ENCODE results near the gene CRISPLD2. TPM values are rescaled to one million over a fixed set of nuclear protein-coding genes. Genes with fewer than 3 reads are reported as not detected.
A peak's percentile ranks its signal among the peaks of the same experiment; 100 is the strongest.

CRISPLD2 gene
- total and polyA plus RNA-seq, 9 of the 15 experiments (the other 6 are each of a cell fraction or from before 2014, with no cell fraction given), result 0.03 to 0.24 (median 0.04) TPM; not detected in 4

DNA sequence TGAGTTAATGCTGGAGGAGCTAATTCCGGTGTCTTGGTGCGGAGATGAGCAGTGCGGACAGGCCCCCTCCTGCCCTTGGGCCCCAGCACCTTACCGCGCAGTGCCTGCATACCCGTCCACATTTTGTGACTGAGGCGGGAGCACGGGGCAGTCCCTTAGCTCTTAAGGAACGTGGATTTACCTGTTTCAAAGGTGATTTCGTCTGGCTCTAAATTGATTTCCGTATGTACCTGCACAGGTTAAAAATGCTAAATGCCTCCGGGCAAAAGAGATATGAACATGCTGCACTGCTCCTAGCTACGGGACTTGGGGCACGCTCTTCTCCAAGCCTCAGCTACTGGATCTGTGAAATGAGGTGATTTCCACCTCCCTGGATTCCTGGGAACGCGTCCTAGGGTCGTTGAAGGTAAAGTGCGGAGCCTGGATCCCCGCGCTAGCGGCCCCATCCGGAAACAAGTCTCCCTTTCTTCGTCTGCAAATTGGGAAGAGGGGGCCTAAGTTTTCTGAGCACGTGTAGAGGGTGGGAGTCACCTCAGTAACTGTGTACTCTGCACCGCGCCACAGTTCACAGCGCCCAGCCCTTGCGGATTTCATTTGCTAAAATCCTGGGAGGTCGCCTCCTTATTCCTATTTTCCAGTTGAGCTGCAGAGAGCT, 669 bp upstream of the CRISPLD2 start:
- H3K36me3 ChIP-seq (ENCODE audit: control insufficient read depth, insufficient read depth, low read length), result no peaks in the 10 kb centered on the region
- intact Hi-C loops (cut with micrococcal nuclease), result no loop called here
- in situ Hi-C loops (cut with MboI), result no loop called here
- ChIA-PET CTCF (ENCODE audit: low intra/inter-chr PET ratio) (no interaction called here), POLR2A (interaction anchor here (0.6 to 1.3 kb wide), 5 partner anchors 10 to 256 kb away, joined by 3 to 5 read pairs (median 4); no protein-coding TSS in a partner anchor)
- FAIRE-seq, result no peak
- peaks cover 8 to 12% of the 10 kb centered on the region in 2 experiments; a peak in 2 of 5 replicates for H3K4me1 ChIP-seq (replicated peaks in 1 of 2; ENCODE audit: control insufficient read depth in 2 of 2, insufficient read depth in 2 of 2, low read length in 2 of 2)
- peaks cover 14% of the 10 kb centered on the region; the same call in 1 of the 2 replicates for H4K20me1 ChIP-seq (replicated peaks; ENCODE audit: control insufficient read depth, insufficient read depth, low read length)
- H3K4me3 ChIP-seq, result peak overlapping the region; percentile 24
- ATAC-seq, result peak; percentile 15; the same call in 2 of the 3 replicates
- H3K9ac ChIP-seq (ENCODE audit: insufficient read depth in 1 of 2, low read depth in 2 of 2, low read length in 2 of 2), result peak overlapping the region in 1 of 2 experiments; percentile 24; a peak in 1 of 4 replicates
- H3K79me2 ChIP-seq (ENCODE audit: control insufficient read depth, insufficient read depth, low read length), result no peaks in the 10 kb centered on the region
- 16% methylated on average over 29 of the region's 29 CpGs for WGBS (ENCODE audit: insufficient coverage, low coverage, missing lambda C conversion rate)
- H3K27me3 ChIP-seq (ENCODE audit: control insufficient read depth in 2 of 2, insufficient read depth in 2 of 2, low read length in 2 of 2), result peaks cover 52 to 83% of the 10 kb centered on the region in 2 experiments
- H3K27ac ChIP-seq (ENCODE audit: extremely low read depth, low read depth, low read length), result no peak overlapping the region
- H2AFZ ChIP-seq (ENCODE audit: low read depth, low read length), result peak overlapping the region; percentile 42
- H3K9me1 ChIP-seq (ENCODE audit: control insufficient read depth, insufficient read depth, low read length), result no peaks in the 10 kb centered on the region
- BruUV-seq (replicated peaks), result no TSS peak
- no peaks in the 10 kb centered on the region for H3K9me3 ChIP-seq (replicated peaks; ENCODE audit: control insufficient read depth, insufficient read depth, low read depth, low read length)
- DNase-seq (ENCODE audit: extremely low read depth in 1 of 4, low spot score in 3 of 4), result no peak
- peak overlapping the region; percentile 43 for H3K4me2 ChIP-seq (ENCODE audit: insufficient read depth, low read length)
- TF ChIP-seq, protein P1, sequence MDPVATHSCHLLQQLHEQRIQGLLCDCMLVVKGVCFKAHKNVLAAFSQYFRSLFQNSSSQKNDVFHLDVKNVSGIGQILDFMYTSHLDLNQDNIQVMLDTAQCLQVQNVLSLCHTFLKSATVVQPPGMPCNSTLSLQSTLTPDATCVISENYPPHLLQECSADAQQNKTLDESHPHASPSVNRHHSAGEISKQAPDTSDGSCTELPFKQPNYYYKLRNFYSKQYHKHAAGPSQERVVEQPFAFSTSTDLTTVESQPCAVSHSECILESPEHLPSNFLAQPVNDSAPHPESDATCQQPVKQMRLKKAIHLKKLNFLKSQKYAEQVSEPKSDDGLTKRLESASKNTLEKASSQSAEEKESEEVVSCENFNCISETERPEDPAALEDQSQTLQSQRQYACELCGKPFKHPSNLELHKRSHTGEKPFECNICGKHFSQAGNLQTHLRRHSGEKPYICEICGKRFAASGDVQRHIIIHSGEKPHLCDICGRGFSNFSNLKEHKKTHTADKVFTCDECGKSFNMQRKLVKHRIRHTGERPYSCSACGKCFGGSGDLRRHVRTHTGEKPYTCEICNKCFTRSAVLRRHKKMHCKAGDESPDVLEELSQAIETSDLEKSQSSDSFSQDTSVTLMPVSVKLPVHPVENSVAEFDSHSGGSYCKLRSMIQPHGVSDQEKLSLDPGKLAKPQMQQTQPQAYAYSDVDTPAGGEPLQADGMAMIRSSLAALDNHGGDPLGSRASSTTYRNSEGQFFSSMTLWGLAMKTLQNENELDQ (CRISPR knock-in tag; IDR thresholded peaks at IDR 0.05; ENCODE audit: borderline replicate concordance), result no peak
- TF ChIP-seq DNMT1 (IDR thresholded peaks at IDR 0.05), result no peak
- TF ChIP-seq L3MBTL2 (IDR thresholded peaks at IDR 0.05), result 0 out of 2 replicates have a peak, but pooled peaks have one; percentile 11
- TF ChIP-seq TRIM28 (IDR thresholded peaks at IDR 0.05), result no peak
- TF ChIP-seq, protein P2, sequence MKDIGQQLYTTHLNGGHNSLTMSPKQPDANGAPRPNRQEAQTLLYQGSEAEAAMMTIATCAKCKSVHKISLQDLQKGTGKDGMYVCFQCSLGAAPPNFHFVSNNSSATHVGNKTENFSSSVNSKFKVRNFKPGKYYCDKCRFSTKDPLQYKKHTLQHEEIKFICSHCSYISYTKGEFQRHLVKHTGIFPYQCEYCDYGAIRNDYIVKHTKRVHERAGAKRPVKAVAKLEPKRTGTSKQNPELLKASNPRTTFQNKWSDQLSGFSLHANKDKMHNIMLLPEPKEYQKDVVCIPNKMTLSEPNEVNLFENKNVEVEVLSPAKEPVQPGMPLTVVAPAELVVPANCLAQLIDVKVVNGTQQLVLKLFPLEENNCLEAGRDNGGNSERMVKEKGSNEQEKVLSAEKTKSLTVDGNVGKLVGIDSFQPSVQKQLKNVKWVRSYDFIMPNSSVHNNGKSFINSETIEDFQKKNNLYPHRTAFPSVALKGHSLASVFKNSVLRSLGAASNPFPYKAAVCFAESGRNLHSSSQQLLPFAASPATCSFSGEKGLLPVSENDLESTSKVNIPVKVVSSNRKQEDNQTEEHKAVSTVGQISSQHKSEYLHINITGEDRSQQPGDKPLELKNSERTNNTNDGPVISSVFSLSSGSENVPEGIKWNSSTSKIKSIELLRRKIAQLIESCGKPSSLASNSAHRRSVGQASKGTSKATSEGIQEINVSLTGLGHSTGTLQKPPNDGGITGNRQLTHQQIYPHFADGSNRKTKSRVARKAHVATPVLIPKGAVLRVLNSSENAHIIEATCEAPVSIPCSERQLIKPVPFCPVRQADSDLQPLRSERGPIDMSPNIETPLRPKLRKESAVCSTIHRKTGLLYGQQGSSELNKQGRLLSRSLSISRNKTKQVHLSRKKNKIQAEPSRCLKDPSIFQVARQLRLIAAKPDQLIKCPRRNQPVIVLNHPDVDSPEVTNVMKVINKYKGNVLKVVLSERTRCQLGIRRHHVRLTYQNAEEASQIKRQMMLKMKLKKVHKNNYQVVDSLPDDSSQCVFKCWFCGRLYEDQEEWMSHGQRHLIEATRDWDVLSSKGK (CRISPR knock-in tag; IDR thresholded peaks at IDR 0.05), result no peak
- TF ChIP-seq, protein P3, sequence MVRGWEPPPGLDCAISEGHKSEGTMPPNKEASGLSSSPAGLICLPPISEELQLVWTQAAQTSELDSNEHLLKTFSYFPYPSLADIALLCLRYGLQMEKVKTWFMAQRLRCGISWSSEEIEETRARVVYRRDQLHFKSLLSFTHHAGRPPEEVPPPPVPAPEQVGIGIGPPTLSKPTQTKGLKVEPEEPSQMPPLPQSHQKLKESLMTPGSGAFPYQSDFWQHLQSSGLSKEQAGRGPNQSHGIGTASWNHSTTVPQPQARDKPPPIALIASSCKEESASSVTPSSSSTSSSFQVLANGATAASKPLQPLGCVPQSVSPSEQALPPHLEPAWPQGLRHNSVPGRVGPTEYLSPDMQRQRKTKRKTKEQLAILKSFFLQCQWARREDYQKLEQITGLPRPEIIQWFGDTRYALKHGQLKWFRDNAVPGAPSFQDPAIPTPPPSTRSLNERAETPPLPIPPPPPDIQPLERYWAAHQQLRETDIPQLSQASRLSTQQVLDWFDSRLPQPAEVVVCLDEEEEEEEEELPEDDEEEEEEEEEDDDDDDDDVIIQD (CRISPR knock-in tag; IDR thresholded peaks at IDR 0.05), result no peak
- TF ChIP-seq FOXP1 (CRISPR knock-in tag; IDR thresholded peaks at IDR 0.05), result peak; percentile 34; the same call in 1 of the 2 replicates
- TF ChIP-seq JUN (IDR thresholded peaks at IDR 0.05; ENCODE audit: borderline replicate concordance, low read depth, low read length), result no peak
- TF ChIP-seq JUN (CRISPR knock-in tag; IDR thresholded peaks at IDR 0.05; ENCODE audit: borderline replicate concordance), result 0 out of 2 replicates have a peak, but pooled peaks have one; percentile 62
- TF ChIP-seq SRF (CRISPR knock-in tag; IDR thresholded peaks at IDR 0.05), result no peak
- TF ChIP-seq ELF1 (tag; IDR thresholded peaks at IDR 0.05), result no peak
- TF ChIP-seq, protein P4, sequence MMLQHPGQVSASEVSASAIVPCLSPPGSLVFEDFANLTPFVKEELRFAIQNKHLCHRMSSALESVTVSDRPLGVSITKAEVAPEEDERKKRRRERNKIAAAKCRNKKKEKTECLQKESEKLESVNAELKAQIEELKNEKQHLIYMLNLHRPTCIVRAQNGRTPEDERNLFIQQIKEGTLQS (IDR thresholded peaks at IDR 0.05), result no peak
- TF ChIP-seq, protein P4 (CRISPR knock-in tag; conservative IDR thresholded peaks at IDR 0.05), result no peak
